GM12878 (cell line): ENCODE results near the gene IVD. TPM values are rescaled to one million over a fixed set of nuclear protein-coding genes. Genes with fewer than 3 reads are reported as not detected.
A peak's percentile ranks its signal among the peaks of the same experiment; 100 is the strongest.

ENCODE experiments used
- CBFB ChIP-seq: IDR thresholded peaks from 2 replicates; pipeline ENCODE4 v1.6.1; 2016; ENCODE audit warnings: antibody characterized with exemption, low read depth
- CBX5 ChIP-seq: sonication (generic); IDR thresholded peaks from 2 replicates; pipeline ENCODE4 v1.6.1; 2016; ENCODE audit warnings: low read depth, moderate library complexity, mild to moderate bottlenecking, inconsistent platforms
- CREM ChIP-seq: IDR thresholded peaks from 2 replicates; pipeline ENCODE4 v1.6.1; 2014; ENCODE audit warnings: antibody characterized with exemption, low read depth
- E4F1 ChIP-seq: fragments of 450-650 bp; IDR thresholded peaks from 2 replicates; pipeline ENCODE4 v1.6.1; 2018; ENCODE audit warnings: borderline replicate concordance, mild to moderate bottlenecking; ENCODE audit not compliant: partially characterized antibody
- EP300 ChIP-seq, 2 experiments: fragments of 150-350 bp in 1 of 2; IDR thresholded peaks; 2 replicates each; pipeline ENCODE4 v1.6.1; 2011 to 2012; ENCODE audit warnings: low read depth in 2 of 2, low read length in 2 of 2, borderline replicate concordance in 1 of 2, improper control_type of control experiment in 1 of 2, inconsistent platforms in 1 of 2; ENCODE audit not compliant: control insufficient read depth in 1 of 2
- ETV6 ChIP-seq, 2 experiments: fragments of 450-650 bp in 1 of 2; IDR thresholded peaks in 1 of 2; conservative IDR thresholded peaks in 1 of 2; 2 replicates each; pipeline ENCODE4 v1.6.1; 2014; ENCODE audit warnings: antibody characterized with exemption in 1 of 2, borderline replicate concordance in 1 of 2, low read depth in 1 of 2, mild to moderate bottlenecking in 1 of 2, moderate library complexity in 1 of 2
- IRF5 ChIP-seq: fragments of 450-650 bp; IDR thresholded peaks from 2 replicates; pipeline ENCODE4 v1.6.1; 2017; ENCODE audit warnings: borderline replicate concordance
- JUNB ChIP-seq: IDR thresholded peaks from 2 replicates; pipeline ENCODE4 v1.6.1; 2016; ENCODE audit warnings: antibody characterized with exemption, mild to moderate bottlenecking
- MTA2 ChIP-seq: fragments of 450-650 bp; IDR thresholded peaks from 2 replicates; pipeline ENCODE4 v1.6.1; 2016; ENCODE audit warnings: low read depth, mild to moderate bottlenecking, moderate library complexity
- POU2F2 ChIP-seq: IDR thresholded peaks from 3 replicates; pipeline ENCODE4 v1.6.1; 2011; ENCODE audit warnings: low read depth, mild to moderate bottlenecking, low read length, borderline replicate concordance
- RAD21 ChIP-seq: IDR thresholded peaks from 2 replicates; pipeline ENCODE4 v1.6.1; 2011; ENCODE audit warnings: mild to moderate bottlenecking, low read depth, low read length, moderate library complexity; ENCODE audit not compliant: insufficient read depth
- RFX5 ChIP-seq: IDR thresholded peaks from 2 replicates; pipeline ENCODE4 v1.6.1; 2011; ENCODE audit warnings: low read depth, low read length, improper control_type of control experiment
- SIX5 ChIP-seq: IDR thresholded peaks from 2 replicates; pipeline ENCODE4 v1.6.1; 2011; ENCODE audit warnings: mild to moderate bottlenecking, low read depth, low read length, moderate library complexity; ENCODE audit not compliant: severe bottlenecking
- TARDBP ChIP-seq: IDR thresholded peaks from 2 replicates; pipeline ENCODE4 v1.6.1; 2016; ENCODE audit warnings: borderline replicate concordance
- USF2 ChIP-seq: IDR thresholded peaks from 2 replicates; pipeline ENCODE4 v1.6.1; 2011; ENCODE audit warnings: low read depth, low read length, improper control_type of control experiment, borderline replicate concordance
- YY1 ChIP-seq: IDR thresholded peaks from 2 replicates; pipeline ENCODE4 v1.6.1; 2011; ENCODE audit warnings: low read depth, mild to moderate bottlenecking, low read length
- ZBTB4 ChIP-seq: fragments of 450-650 bp; formaldehyde crosslinking; IDR thresholded peaks from 2 replicates; pipeline ENCODE4 v1.4.0; 2022; ENCODE audit warnings: mild to moderate bottlenecking, moderate library complexity
- polyA plus RNA-seq, 11 experiments: library from polyadenylated mRNA; depleted of rRNA in 4 of 11; unstranded in 6 of 11; stranded (reverse) in 5 of 11; fragments of >200 nt; fragmentation: Nextera tagmentation in 4 of 11; fragmentation: Illumina TruSeq in 1 of 11; extraction: Ambion mirVana in 4 of 11; extraction: Trizol in 1 of 11; gene quantifications; 1 replicate in 1 of 11; 2 replicates in 10 of 11; pipeline versions ENCODE4 v1.2.1 to v1.2.3, GENCODE V29; 2011 to 2016; ENCODE audit warnings: inconsistent platforms in 2 of 11, missing spikeins in 2 of 11, low read depth in 1 of 11
- total RNA-seq, 4 experiments: library from RNA; depleted of rRNA in 3 of 4; stranded (reverse); fragments of >200 nt in 3 of 4; fragmentation: Illumina TruSeq in 1 of 4; extraction: Trizol in 1 of 4; gene quantifications; 2 replicates each; pipeline versions ENCODE4 v1.2.1 to v1.2.3, GENCODE V29; 2013 to 2021

IVD gene
- total and polyA plus RNA-seq, 10 of the 15 experiments (the other 5 are each of a cell fraction or from before 2014, with no cell fraction given): 5.3 to 59.8 (median 45.7) TPM

GRCh38 chr15:40367686-40368611 is 37.6 kb upstream of the IVD start (continued):
- TF ChIP-seq E4F1: no peak
- TF ChIP-seq SIX5: no peak
- no peak for TF ChIP-seq USF2
- TF ChIP-seq CBX5: no peak
- TF ChIP-seq POU2F2: no peak
- TF ChIP-seq CREM: peak; percentile 72
- no peak for TF ChIP-seq ZBTB4
- no peak for TF ChIP-seq CBFB
- TF ChIP-seq IRF5: no peak
- TF ChIP-seq RAD21: peak; percentile 54
- no peak for TF ChIP-seq JUNB
- TF ChIP-seq MTA2: no peak
- no peak for TF ChIP-seq EP300 (IDR thresholded peaks at IDR 0.05; ENCODE audit: borderline replicate concordance in 1 of 2, control insufficient read depth in 1 of 2, low read depth in 2 of 2, low read length in 2 of 2)
- TF ChIP-seq ETV6 (conservative IDR thresholded peaks at IDR 0.05 in 1 of 2, IDR thresholded peaks at IDR 0.05 in 1 of 2; ENCODE audit: borderline replicate concordance in 1 of 2, low read depth in 1 of 2): no peak
- no peak for TF ChIP-seq TARDBP
- no peak for TF ChIP-seq RFX5
- TF ChIP-seq YY1: peak; percentile 63
